Measurements from ENCODE around the gene TRIM36.

Gene TRIM36

DNA sequence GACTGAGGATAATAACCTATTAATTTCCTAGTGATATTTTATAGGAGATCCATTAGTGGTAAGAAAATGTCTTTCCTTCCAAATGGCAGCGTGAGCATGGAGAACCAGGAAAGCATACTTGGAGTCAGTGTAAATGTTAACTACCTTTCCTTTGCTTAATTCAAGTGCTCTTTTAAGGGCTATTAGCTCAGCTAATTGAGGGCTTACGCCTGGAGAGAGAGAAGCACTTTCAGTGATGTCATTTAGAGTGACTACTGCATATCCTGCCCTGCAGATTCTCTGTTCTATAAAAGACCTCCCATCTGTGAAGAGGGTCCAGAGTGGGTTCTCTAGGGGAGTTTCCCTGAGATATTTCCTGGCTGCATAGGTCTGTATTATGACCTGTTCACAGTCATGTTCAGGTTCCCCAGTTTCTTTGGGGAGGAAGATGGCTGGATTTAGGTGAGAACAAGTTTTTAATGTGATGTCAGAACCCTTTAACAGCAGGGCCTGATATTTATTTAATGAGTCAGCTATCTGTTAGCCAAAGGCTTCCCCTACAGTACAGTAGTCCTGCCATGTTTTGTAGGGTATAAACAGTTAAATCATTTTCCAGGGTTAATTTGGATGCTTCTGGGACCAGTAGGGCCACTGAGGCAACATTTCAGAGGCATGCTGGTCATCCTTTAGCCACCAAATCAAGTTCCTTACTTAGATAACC, 89.6 kb downstream of the TRIM36 start:
- DNase-seq, result no peak

All from nucleus accumbens (tissue), 56 donors.